ENCODE data around the gene SNRPD2.
A peak's percentile ranks its signal among the peaks of the same experiment; 100 is the strongest.
"Not testable (repeated sequence)": the region's sequence is repeated elsewhere in the genome, so short reads cannot be mapped to it uniquely, and the experiment has no call there.

SNRPD2 gene

GRCh38 chr19:45691516-45692186 lies at the start of gene SNRPD2:
SNRPD2 (minus strand) TSS chr19:45691953; CDS start chr19:45691888, 65 bp downstream.
- peak; percentile 94 for DNase-seq

- no peak for DNase-seq
Observed at GRCh38 chr19:45739498-45740439, 48.0 kb upstream of the SNRPD2 start.

DNA sequence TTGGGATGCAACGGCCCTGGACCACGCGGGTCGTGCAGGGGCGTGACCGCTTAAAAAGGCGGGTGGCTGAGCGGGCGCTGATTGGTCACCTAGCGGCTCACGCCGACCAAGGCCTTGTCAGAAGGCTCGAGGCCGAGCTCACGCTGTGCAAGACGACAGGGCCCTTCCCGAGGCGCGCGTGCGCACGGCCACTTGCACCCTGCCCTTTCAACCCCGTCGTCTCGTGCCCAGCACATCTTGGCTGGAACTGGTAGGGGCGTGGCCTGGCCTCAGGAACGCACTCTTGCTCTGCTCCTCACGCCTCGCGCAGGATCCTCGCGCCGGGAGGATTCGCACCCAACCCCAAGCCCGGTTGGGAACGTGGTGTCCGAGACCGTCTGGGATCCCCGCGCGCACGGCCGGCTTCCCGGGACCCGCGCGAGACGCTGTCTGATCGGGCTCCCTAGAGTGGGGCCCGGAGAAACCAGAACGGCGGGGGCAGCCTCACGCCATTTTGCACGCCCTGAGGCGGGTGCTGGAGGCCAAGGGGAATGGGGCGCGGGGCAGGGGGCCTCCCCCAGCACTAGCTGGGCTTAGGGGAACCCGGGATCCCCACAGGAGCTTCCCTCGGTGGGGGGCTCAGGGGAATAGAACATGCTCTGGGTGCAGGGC lies 41.5 kb upstream of the SNRPD2 start, which contains the start of gene MEIOSIN:
TSS of gene MEIOSIN (plus strand) at position 280 of the 651 bp plus-strand sequence. CDS start 1,938 bp downstream, outside the sequence.
- no peak for DNase-seq

DNA sequence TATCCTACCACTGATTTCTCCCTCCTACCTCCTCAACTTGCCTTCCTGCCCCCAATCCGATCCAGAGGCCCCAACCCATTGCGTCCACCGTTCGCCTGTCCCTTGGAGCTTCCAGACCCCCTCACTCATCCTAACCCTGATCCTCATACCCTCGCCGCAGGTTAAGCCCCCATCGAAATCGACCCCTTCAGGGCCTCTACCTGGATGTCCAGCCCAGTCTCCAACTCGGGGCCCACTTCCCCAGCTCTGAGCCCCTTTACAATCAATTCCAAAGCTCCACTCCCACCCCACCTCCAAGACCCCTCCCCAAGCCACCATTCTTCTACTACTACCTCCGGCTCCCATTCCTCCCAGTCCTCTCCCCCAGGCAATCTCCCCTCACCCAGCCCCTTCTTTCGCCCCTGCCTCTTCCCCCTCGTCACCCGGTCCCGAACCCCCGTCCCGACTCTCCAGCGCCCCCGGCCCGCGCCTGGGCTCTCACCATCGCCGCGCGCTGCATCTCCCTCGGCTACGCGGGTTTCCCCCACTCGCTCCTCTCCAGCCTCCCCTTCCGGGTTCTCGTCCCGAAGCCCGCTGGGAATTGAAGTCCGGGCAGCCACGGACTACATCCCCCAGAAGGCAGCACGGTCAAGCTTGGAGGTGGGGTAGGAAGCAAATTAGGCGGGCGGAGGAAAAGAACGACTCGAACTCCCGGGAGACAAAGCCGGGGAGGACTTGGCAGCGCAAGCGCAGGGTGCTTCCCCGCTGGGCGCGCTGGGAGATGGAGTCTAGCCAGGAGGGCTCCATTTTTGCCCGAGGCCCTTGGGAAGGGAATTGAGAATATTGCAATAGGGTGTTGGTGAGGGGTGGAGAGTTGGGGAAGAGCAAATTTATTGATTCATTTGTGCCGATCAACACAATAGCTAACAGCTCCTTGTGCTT lies 38.9 kb upstream of the SNRPD2 start, which contains the start of gene FBXO46:
TSS of gene FBXO46 (minus strand) at position 529 of the 921 bp plus-strand sequence. CDS start 17,401 bp downstream, outside the sequence.
- DNase-seq, result peak; percentile 99

DNA sequence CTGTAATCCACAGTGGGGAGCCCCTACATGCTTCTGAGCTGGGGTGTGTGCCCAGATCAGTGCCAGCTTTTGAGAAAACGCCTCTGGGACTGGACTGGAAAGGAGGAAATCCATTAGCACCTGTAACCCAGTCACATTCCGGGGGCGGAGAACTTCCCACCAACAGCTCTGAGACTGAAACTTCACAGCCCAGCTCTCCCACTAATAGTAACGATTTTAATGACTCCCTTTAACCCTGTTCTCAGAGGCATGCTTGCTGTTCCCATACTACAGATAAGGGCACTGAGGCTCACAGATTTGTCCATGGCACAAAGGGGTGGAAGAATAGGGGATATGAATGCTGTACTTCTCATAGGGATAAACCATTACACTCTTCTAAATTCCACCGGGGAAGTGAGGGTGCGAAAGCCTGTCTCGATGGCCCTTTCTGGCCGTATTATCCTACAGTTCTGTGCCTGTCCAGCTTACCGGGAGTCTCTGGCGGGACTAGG lies 38.1 kb upstream of the SNRPD2 start:
- DNase-seq, result no peak

DNA sequence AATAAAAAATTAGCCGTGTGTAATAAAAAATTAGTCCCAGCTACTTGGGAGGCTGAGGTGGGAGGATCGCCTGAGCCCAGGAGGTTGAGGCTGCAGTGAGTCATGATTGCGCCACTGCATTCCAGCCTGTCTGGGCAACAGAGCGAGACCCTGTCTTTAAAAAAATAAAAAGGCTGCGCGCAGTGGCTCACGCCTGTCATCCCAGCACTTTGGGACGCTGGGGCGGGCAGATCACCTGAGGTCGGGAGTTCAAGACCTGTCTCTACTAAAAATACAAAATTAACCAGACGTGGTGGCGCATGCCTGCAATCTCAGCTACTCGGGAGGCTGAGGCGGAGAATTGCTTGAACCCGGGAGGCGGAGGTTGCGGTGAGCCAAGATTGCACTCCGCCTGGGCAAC lies 36.9 kb upstream of the SNRPD2 start:
- not testable (repeated sequence) for DNase-seq

- DNase-seq, result not testable (repeated sequence)
Observed at GRCh38 chr19:45720065-45720464, 28.3 kb upstream of the SNRPD2 start.

- DNase-seq, result no peak
Observed at GRCh38 chr19:45717983-45718650, 26.4 kb upstream of the SNRPD2 start.

- peak; percentile 97 for DNase-seq
Observed at GRCh38 chr19:45717131-45717982, 25.6 kb upstream of the SNRPD2 start.

- DNase-seq, result no peak
Observed at GRCh38 chr19:45716359-45717130, 24.8 kb upstream of the SNRPD2 start.

GRCh38 chr19:45715139-45715538 lies 23.4 kb upstream of the SNRPD2 start:
- DNase-seq, result no peak

GRCh38 chr19:45713141-45713540 lies 21.4 kb upstream of the SNRPD2 start:
- no peak for DNase-seq

- DNase-seq, result no peak
Observed at GRCh38 chr19:45712699-45713067, 20.9 kb upstream of the SNRPD2 start.

- DNase-seq, result no peak
Observed at GRCh38 chr19:45711851-45712698, 20.3 kb upstream of the SNRPD2 start.

- DNase-seq, result no peak
Observed at GRCh38 chr19:45710356-45711130, 18.8 kb upstream of the SNRPD2 start.

GRCh38 chr19:45705710-45706415 lies 14.1 kb upstream of the SNRPD2 start:
- DNase-seq, result no peak

GRCh38 chr19:45705115-45705514 lies 13.4 kb upstream of the SNRPD2 start:
- no peak for DNase-seq

Data from NCI-H774 (cell line).